HepG2 (cell line): Measurements from ENCODE around the gene AGT. TPM values are rescaled to one million over a fixed set of nuclear protein-coding genes. Genes with fewer than 3 reads are reported as not detected.
A peak's percentile ranks its signal among the peaks of the same experiment; 100 is the strongest.

Experiments
- CBX2 ChIP-seq, 2 experiments: fragments of 200-600 bp in 1 of 2; sonication (generic); formaldehyde crosslinking in 1 of 2; IDR thresholded peaks; 2 replicates each; pipeline versions ENCODE4 v1.7.0 to v1.8.1; 2018 to 2022; ENCODE audit warnings: low read depth in 2 of 2, low read length in 1 of 2, mild to moderate bottlenecking in 1 of 2, missing genetic modification reagents in 1 of 2
- FOXC1 ChIP-seq: sonication (generic); formaldehyde crosslinking; IDR thresholded peaks from 2 replicates; pipeline ENCODE4 v1.8.0; 2022; ENCODE audit warnings: mild to moderate bottlenecking, missing genetic modification reagents, borderline replicate concordance
- HMG20B ChIP-seq: conservative IDR thresholded peaks from 2 replicates; pipeline ENCODE4 v1.6.1; 2016; ENCODE audit warnings: missing genetic modification reagents, missing compliant biosample characterization
- HNRNPL ChIP-seq: fragments of 200-400 bp; formaldehyde crosslinking; IDR thresholded peaks from 2 replicates; pipeline ENCODE4 v1.6.1; 2017; ENCODE audit warnings: mild to moderate bottlenecking, low read depth, low read length
- HOXA5 ChIP-seq: sonication (generic); formaldehyde crosslinking; IDR thresholded peaks from 2 replicates; pipeline ENCODE4 v1.4.0; 2020; ENCODE audit warnings: missing genetic modification reagents
- HOXA7 ChIP-seq: sonication (generic); formaldehyde crosslinking; IDR thresholded peaks from 2 replicates; pipeline ENCODE4 v1.8.1; 2022; ENCODE audit warnings: mild to moderate bottlenecking, missing genetic modification reagents, moderate library complexity
- IRF2 ChIP-seq: IDR thresholded peaks from 2 replicates; pipeline ENCODE4 v1.6.1; 2018; ENCODE audit warnings: missing genetic modification reagents, missing compliant biosample characterization
- KLF12 ChIP-seq: sonication (generic); formaldehyde crosslinking; IDR thresholded peaks from 2 replicates; pipeline ENCODE4 v1.4.0; 2020; ENCODE audit warnings: missing genetic modification reagents, borderline replicate concordance
- PHB2 ChIP-seq: fragments of 450-650 bp; IDR thresholded peaks from 2 replicates; pipeline ENCODE4 v1.6.1; 2018; ENCODE audit not compliant: partially characterized antibody
- PHF5A ChIP-seq: IDR thresholded peaks from one replicate; pipeline ENCODE4 v1.6.1; 2018; ENCODE audit warnings: low read depth, missing genetic modification reagents; ENCODE audit not compliant: unreplicated experiment
- PPARG ChIP-seq: conservative IDR thresholded peaks from 2 replicates; pipeline ENCODE4 v1.6.1; 2016; ENCODE audit warnings: missing biosample characterization, missing genetic modification reagents
- RAD51 ChIP-seq: fragments of 450-650 bp; IDR thresholded peaks from 2 replicates; pipeline ENCODE4 v1.6.1; 2016; ENCODE audit warnings: borderline replicate concordance
- SALL2 ChIP-seq: sonication (generic); formaldehyde crosslinking; IDR thresholded peaks from 2 replicates; pipeline ENCODE4 v1.8.1; 2023; ENCODE audit warnings: mild to moderate bottlenecking, missing genetic modification reagents, inconsistent platforms
- SMARCC2 ChIP-seq: fragments of 450-650 bp; IDR thresholded peaks from 2 replicates; pipeline ENCODE4 v1.6.1; 2017; ENCODE audit warnings: antibody characterized with exemption, mild to moderate bottlenecking
- TFE3 ChIP-seq: IDR thresholded peaks from 2 replicates; pipeline ENCODE4 v1.6.1; 2016
- THAP8 ChIP-seq: sonication (generic); formaldehyde crosslinking; IDR thresholded peaks from 2 replicates; pipeline ENCODE4 v1.5.1; 2020; ENCODE audit warnings: missing genetic modification reagents, mild to moderate bottlenecking, borderline replicate concordance
- ZBTB7B ChIP-seq: sonication (generic); formaldehyde crosslinking; IDR thresholded peaks from 2 replicates; pipeline ENCODE4 v1.4.0; 2020; ENCODE audit warnings: missing genetic modification reagents
- ZKSCAN1 ChIP-seq: fragments of 150-350 bp; IDR thresholded peaks from 2 replicates; pipeline ENCODE4 v1.6.1; 2014; ENCODE audit warnings: low read length
- ZNF101 ChIP-seq: sonication (generic); formaldehyde crosslinking; IDR thresholded peaks from 2 replicates; pipeline ENCODE4 v1.4.0; 2020; ENCODE audit warnings: mild to moderate bottlenecking, low read depth, missing genetic modification reagents, borderline replicate concordance
- ZNF281 ChIP-seq: sonication (generic); formaldehyde crosslinking; IDR thresholded peaks from 2 replicates; pipeline ENCODE4 v1.4.0; 2020; ENCODE audit warnings: missing genetic modification reagents, borderline replicate concordance
- ZNF574 ChIP-seq: sonication (generic); formaldehyde crosslinking; IDR thresholded peaks from 2 replicates; pipeline ENCODE4 v1.4.0; 2020; ENCODE audit warnings: missing genetic modification reagents
- ZNF605 ChIP-seq: sonication (generic); formaldehyde crosslinking; IDR thresholded peaks from 2 replicates; pipeline ENCODE4 v1.8.0; 2022; ENCODE audit warnings: mild to moderate bottlenecking, missing genetic modification reagents
- ZNF674 ChIP-seq: sonication (generic); formaldehyde crosslinking; IDR thresholded peaks from 2 replicates; pipeline ENCODE4 v1.5.0; 2020; ENCODE audit warnings: low read depth, mild to moderate bottlenecking, missing genetic modification reagents
- ZNF7 ChIP-seq: IDR thresholded peaks from 2 replicates; pipeline ENCODE4 v1.6.1; 2016; ENCODE audit warnings: missing biosample characterization, missing genetic modification reagents
- ZNF720 ChIP-seq: sonication (generic); formaldehyde crosslinking; IDR thresholded peaks from 2 replicates; pipeline ENCODE4 v1.4.0; 2020; ENCODE audit warnings: missing genetic modification reagents
- polyA plus RNA-seq, 8 experiments: library from polyadenylated mRNA; depleted of rRNA in 3 of 8; stranded (reverse) in 7 of 8; unstranded in 1 of 8; fragments of >200 nt; fragmentation: Illumina TruSeq in 4 of 8; extraction: Trizol in 4 of 8; gene quantifications; 2 replicates each; pipeline versions ENCODE4 v1.2.1 to v1.2.3, GENCODE V29; 2011 to 2016; ENCODE audit warnings: low read depth in 4 of 8, missing spikeins in 1 of 8, mixed read lengths in 1 of 8; ENCODE audit not compliant: insufficient read depth in 1 of 8
- total RNA-seq, 5 experiments: library from RNA; depleted of rRNA; stranded (reverse); fragments of >200 nt; fragmentation: Illumina TruSeq; extraction: Trizol; gene quantifications; 2 replicates each; pipeline ENCODE4 v1.2.3, GENCODE V29; 2016; ENCODE audit warnings: low read depth in 1 of 5

Gene AGT
- total and polyA plus RNA-seq, 2 of the 13 experiments (the other 11 are each of a cell fraction or from before 2014, with no cell fraction given), result 892 to 2,071 TPM

GRCh38 chr1:230760360-230760827 lies 46.5 kb upstream of the AGT start (continued):
- TF ChIP-seq ZNF605, result 0 out of 2 replicates have a peak, but pooled peaks have one; percentile 24
- TF ChIP-seq ZBTB7B, result no peak
- TF ChIP-seq IRF2, result no peak
- peak; percentile 66; the same call in 1 of the 2 replicates for TF ChIP-seq ZKSCAN1
- no peak for TF ChIP-seq RAD51
- TF ChIP-seq ZNF674 (CRISPR knock-in tag), result no peak
- TF ChIP-seq SALL2, result no peak
- no peak for TF ChIP-seq HOXA7
- TF ChIP-seq ZNF101 (CRISPR knock-in tag), result no peak
- no peak for TF ChIP-seq ZNF281 (CRISPR knock-in tag)
- TF ChIP-seq TFE3 (CRISPR knock-in tag), result peak; percentile 31; the same call in 1 of the 2 replicates
- TF ChIP-seq ZNF720 (CRISPR knock-in tag), result no peak
- TF ChIP-seq PHF5A (CRISPR knock-in tag), result no peak
- TF ChIP-seq THAP8 (CRISPR knock-in tag), result no peak
- TF ChIP-seq SMARCC2, result no peak
- TF ChIP-seq PHB2, result no peak
- no peak for TF ChIP-seq HOXA5 (CRISPR knock-in tag)
- TF ChIP-seq CBX2 (IDR thresholded peaks at IDR 0.05; ENCODE audit: low read depth, low read length), result no peak
- TF ChIP-seq CBX2 (CRISPR knock-in tag; IDR thresholded peaks at IDR 0.05; ENCODE audit: low read depth), result no peak
- TF ChIP-seq ZNF574 (CRISPR knock-in tag), result peak; percentile 15; the same call in 1 of the 2 replicates
- no peak for TF ChIP-seq KLF12 (CRISPR knock-in tag)
- no peak for TF ChIP-seq HMG20B (CRISPR knock-in tag)
- TF ChIP-seq ZNF7 (CRISPR knock-in tag), result no peak
- peak; percentile 85 for TF ChIP-seq FOXC1 (CRISPR knock-in tag)
- no peak for TF ChIP-seq HNRNPL
- no peak for TF ChIP-seq PPARG (CRISPR knock-in tag)
